HG03039 (cell line): ENCODE data around the gene CATSPER3.

Source experiments
- ATAC-seq: cut with Tn5 transposase; IDR thresholded peaks from one replicate; pipeline ENCODE4 v1.9.1; 2021; ENCODE audit warnings: mild to moderate bottlenecking, moderate library complexity; ENCODE audit not compliant: unreplicated experiment

Gene CATSPER3

DNA sequence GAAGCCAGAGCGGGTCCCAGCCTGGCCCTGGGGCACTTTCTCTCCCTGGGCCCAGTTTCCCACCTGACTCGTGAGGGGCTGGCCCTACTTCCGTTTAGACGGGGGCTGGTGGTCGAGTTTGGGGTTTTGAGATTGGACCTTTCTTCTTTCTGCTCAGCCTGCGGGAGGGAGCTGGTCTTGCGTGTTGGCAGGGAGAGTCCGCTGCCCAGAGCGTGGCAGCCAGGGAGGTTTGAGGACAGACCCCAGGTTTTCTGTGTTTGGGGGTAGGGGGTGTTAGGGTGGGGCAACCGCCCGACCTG is 72.3 kb downstream of the CATSPER3 start:
- ATAC-seq, result no peak

DNA sequence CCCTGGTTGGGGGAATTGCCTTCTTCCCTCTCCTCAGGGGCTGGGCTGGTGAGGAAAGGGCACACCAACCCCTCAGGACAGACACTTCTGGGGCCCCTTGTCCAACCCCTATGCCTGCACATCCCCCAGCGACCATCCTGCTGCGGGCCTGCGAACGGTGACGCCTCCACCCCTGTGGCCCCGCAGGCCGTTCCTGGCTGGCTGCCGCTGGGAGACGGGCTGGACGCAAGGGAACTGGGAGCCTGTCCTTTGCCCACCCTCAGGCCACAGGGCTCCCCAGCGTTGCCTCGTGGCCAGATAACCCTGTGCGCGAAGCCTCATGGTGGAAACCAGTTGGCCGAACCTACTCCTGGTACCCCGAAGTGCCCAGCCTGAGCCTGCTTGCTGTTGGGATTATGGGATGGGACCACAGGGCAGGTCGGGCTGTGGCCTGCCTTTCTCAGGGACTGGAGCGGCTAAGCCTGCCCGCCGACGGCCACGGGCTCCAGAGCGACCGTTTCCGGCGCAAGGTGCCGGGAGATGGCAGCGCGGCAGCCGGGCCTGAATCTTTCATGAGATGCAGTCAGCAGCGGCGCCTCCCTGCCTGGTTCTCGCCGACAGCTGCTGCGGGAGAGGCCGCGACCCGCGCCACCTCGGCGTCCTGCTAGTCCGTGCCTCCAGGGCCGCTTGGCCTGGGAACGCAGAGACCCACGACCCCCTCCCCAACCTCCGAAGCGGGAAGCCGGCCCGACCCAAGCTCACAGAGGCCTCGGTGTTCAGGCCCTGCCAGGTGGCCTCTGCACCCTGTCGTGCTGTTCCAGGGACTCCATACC is 72.8 kb downstream of the CATSPER3 start:
- no peak for ATAC-seq

DNA sequence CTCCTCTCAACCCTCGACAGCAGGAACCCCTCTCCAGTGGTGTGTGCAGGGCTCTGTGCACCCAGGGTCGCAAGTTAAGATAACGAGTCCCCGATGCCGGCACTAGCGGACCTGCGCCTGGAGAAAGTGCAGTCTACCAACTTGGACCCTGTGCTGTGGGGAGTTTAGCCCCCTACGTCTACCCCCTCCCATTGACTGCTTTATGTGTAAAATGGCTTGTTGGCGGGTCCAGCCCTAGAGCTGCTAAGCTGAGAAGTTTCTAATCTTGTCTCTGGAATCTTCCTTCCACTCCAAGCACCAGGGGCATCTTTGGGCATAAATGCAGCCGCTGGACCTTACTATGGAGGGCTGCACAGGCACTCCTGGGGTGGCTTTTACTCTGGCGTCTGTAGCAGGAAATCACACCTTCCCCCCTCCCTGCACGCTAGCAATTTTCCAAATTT is 73.5 kb downstream of the CATSPER3 start:
- no peak for ATAC-seq

DNA sequence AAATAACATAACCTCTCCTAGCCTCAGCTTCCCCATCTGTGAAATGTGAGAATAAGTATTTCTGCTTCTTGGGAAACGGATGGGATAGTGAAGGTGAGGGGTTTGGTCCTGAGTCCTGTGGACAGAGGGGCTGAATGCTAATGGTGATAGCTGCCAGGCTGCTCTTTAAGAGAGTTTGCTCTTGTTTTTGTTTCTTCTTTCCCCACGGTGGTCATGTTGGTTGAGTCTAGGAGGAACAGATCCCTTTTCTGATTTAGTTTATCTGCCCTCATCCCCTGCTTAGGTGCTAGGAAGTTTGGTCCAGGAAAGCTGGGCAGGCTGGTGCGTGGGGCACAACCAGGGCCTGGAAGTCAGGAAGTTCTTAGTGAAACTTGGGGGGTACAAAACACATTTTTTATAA is 74.0 kb downstream of the CATSPER3 start:
- no peak for ATAC-seq

DNA sequence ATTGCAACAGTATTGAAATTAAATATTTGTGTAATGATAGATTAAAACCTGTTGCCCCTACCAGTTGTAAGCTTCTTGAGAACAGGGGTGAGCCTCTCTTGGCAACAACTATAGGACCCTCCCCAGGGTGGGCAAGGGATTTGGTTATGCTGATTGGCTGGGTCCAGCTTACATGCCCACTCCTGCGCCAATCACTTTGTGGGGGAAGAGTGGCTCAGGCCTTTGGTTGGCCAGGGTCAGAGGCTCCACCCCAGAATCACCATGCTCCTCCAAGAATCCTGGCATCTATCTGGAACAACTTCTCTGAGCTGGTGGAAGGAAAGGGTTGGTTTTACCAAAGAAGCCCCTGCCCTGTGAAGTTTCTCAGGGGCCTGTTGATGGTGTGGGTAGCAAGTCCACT is 74.9 kb downstream of the CATSPER3 start:
- no peak for ATAC-seq

DNA sequence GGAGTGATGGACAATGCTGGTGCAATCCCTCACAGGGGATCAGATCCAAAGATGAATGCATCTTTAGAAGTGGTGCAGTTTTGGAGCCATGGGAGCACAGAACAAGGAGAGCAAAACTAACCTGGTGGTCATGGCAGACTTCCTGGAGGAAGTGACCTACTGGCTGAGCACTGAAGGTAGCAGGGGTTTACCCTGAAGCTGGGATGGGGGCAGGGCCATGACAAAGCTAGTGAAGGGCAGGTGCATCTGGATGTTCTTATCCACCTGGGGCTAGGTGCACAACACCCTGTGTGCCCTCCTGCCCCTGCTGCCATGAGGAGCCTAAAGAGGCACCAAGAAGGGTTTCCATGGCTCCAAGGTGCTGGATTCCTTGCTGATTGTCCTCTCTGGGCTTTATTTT is 77.8 kb downstream of the CATSPER3 start:
- no peak for ATAC-seq

DNA sequence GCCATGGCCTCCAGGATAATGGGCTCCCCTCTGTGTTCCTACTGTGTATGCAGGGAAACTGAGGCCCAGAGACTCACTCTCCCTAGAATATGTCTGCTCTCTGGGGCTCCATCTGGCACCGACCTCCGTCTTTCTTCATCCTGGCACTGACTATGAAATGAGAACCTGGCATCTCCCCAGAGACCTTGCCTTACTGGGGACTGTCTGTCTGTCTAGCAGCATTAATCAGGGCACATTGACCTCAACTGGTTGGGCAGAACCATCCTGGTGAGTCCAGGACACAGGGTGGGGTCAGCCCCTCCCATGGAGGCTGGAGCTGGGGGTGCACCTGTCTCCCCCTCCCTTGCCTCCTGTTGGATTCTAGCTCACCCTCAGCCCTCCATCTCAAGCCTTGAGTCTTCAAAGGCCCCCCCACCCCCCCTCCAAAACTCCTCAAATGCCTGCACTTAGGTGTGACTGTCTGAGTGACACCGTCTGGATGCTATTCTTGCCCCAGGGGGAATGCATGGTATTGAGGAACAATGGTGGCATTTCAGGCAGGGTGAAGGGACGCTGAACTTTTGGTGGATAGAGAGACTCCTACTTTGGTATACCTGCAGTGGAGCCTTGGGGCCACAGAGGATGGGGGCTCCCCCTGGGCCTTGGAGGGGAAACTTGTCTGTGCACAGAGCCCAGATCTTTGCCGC is 79.1 kb downstream of the CATSPER3 start:
- ATAC-seq, result no peak

DNA sequence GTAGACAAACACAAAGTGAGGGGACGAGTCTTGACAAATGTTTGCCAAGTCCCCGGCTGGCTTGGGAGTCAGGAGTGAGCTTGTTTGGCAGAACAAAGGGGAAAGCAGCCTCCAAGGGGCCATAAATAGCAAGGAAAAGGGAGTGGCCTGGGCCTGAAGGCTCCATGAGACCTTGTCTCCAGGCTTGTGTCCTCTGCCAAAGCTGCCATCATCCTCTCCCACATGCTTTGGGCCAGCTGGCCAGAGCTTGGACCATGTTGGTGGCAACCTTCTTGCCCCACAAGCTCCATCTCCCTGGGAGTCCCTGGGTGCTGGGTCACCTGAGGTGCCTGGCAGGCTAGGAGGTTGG is 79.6 kb downstream of the CATSPER3 start:
- no peak for ATAC-seq

DNA sequence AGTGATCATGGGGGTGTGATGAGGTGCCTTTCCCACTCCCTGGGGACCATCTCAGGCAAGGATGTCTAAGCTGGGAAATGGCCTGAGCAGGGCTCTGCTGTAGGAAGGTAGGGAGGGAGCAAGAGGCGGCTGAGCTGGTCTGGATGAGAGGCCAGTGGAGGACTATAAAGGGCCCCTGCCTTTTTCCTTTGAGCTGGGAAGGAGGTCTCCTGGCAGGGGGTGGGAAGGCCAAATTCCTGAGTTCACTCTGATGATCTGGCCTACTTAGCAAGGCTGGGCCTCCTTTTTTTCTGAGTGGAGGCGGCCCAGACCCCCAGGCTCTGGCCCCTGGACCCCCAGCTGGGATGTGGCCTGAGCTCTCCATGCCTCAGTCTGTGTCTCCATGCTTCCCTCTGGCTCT is 80.6 kb downstream of the CATSPER3 start:
- no peak for ATAC-seq

DNA sequence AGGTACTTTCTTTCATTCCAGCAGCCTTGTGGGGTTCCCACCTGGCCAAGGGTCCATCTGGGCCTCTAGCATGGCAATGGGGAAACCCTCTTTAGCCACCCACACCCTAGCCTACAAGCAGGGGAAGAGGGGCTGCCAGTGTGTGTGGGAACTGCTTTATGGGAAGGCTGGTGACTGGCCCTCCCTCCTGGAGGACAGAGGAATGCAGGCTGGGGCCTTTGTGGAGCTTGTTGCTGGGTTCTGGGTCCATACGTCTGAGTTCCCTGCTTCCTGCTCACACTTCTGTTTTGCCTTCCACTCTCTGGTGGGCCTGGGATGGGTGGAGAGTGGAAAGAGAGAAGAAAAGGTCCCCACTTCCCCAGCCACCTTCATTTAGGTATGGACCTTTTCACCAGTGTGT is 81.2 kb downstream of the CATSPER3 start:
- ATAC-seq, result no peak

DNA sequence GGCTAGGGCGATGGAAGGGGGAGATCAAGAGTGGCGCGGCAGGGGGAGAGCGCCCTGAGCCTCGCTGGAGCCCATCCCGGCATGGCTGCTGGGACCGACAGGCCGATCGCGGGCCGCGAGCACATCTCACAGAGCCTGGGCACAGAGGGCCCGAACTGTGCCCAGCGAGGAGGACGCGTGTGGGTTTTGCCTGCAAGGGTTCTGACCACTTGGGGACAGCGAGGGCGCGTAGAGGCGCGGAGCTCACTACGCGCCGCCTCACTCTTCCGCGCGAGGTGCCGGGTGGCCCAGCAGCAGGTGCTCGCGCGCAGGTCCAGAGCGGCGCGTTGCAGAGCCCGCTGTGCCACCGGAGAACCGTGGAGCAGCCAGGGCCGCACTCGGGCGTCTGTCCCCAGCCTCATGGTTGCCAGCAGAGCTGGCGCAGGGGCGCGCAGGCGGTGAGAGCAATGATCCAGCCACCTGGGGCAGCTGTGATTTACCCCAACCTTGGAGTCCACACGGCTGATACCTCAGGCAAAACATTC is 82.6 kb downstream of the CATSPER3 start:
- no peak for ATAC-seq

DNA sequence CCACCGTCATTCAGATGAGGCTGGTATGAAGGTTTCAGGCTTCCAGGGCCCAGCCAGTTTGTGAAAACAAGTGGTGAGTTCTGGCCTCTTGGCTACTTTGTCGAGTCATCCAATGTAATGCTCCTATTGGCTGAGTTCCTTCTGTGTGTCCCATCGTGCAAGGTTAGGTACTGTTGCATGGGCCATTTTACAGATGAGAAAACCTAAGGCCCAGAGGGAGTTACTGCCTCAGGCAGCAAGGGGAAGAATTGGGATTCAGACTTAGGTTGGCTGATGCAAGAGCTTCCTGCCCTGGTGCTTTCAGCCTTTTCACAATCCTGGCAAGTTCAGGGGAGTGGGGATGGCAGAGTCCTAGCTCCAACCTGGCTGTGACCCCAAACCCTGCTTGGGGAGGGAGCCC is 83.7 kb downstream of the CATSPER3 start:
- ATAC-seq, result no peak

DNA sequence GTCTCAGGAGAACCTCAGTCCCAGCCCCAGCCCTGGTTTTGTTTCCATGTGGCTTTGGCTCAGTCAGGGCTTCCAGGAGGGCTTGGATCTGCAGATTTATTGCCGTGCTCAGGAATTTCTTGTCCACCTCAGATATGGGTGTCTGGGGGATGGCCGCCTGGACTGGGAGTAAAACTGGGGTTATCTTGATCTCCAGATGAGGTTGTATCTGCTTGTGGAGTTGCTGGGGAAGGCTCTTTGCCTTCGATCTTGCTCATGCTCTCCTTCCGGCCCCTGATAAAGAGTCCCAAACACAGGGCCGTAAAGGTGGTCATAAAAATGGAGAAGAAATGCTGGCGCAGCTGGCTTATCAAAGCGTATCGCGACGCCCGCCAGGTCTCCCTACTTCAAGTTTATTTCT is 84.2 kb downstream of the CATSPER3 start:
- ATAC-seq, result no peak

DNA sequence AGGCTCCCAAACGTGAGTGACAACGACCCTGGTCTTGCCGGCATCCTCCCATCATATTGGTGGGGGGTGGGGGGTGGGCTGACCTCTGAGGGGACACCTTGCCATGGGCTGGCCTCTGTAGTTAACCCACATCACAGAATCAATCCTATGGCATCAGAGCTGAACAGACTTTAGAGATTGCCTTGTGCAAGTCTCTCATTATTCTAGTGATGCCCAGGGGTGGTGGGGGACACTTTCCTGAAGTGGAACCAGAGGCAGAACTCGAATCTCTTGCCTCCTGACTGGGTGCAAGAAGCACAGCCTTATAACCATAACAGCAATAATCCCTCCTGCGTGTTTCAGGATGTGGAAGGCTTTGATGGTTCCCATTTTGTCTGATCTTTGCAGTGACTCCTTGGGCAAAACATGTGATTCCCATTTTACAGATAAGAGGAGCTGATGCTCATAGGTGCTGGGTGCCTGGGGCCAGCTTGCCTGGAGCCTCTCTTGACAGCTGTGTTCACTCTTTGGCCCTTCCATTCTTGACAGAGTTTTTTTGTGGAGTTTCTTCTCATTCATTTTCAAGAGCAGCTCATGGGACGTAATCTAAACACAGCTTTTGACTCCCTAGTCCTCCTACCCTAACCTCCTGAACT is 84.9 kb downstream of the CATSPER3 start:
- ATAC-seq, result no peak

DNA sequence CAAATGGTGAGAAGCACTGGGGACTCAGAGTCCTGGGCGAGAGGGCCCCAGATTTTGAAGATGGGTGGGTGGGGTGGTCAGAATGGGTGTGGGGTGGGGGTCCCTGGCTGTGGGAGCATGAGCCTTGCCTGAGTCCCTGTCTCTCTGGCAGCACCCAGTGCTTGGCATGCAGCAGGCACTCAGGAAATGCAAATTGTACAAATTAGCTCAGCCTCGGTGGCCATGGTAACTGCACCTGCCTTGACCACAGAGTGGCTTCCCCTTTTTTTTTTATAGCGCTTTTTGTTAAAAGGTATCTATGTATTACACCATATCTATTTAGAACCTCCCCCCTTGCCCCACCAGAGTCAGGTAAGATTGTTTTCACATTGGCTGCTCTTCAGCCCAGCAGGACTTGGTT is 85.6 kb downstream of the CATSPER3 start:
- no peak for ATAC-seq

DNA sequence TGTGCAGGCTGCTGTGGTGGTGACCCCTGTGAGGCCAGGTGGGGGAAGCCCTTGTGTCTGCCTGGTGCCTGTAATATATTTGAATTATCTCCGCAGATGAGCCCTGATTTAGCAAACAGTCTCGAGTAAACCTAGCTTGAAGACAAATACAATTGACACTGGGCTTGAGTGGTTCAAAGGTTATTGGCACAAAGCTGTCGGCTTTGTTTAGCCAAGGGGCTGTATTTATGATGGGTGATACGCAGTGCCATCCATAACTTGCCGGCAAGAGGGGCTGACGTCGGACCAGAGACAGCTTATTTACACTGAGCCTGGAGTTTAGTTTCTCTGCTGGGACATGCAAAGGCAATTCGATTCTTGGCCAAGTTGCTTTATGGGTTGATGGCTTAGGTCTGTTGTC is 86.3 kb downstream of the CATSPER3 start:
- ATAC-seq, result no peak

DNA sequence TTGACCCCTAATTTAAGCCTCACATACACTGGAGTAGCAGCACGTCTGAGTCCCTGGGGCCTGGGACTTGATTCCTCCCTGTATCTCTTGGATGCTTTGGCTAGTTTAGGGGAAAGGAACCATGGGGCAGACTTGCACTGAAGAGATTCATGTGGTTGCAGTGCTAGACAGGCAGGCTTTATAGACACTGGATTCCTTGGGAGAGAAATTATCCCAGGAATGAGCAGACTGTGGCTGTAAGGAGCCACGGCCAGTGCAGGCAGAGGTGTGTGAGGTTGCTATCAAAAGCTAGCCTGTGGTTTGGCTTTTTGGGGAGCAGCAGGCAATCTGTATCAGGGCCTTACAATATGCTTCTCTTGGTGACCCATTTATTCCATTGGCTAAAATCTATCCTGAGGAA is 86.8 kb downstream of the CATSPER3 start:
- ATAC-seq, result no peak

DNA sequence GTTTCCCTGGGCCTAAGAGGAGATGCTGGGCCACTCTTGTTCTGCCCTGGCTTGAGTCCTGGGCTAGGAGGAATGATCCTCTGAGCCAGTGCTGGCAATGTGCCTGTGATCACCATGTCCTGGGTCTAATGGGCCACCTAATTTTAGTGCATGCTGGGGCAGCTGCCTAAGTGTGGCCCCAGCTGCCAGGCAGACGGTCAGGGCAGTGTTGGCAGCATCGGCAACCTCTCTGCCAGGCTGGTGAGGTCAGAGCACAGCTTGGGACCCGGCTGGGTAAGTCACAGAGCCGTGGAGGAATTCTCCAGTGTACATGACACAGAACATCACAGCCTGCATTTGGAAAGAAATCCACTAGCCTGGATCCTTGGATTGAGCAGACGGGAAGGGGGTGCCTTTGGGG is 87.7 kb downstream of the CATSPER3 start:
- no peak for ATAC-seq

DNA sequence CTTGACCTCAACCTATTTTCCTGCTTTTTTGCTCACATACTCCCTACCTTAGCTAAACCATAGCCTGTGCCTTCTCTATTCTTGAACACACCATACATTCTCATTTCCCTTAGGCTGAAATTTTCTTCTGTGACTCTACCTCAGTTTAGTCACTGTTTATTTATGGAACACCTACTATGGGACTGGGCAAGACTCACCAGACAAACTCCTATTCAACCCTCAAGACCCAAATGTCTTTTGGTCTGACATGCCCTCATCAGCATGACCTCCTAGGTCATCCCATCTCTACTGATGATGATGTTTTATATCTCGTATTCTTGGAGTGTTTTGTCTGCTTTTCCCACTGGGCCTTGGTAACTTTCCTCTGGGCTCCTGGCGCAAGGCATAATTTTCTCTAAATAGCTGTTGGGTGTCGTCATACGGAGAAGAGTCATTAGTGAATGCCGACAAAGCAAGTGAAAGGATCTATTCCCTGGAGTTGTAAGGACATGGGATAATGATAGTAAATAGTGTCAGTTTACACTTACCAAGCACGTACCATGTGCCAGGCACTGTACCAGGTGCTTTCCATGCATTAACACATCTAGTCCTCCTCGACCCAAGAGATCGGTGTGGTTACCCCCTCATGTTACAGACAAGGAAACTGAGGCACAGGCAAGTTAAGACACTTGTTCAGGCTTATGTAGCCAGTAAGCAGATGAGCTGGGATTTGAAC is 88.8 kb downstream of the CATSPER3 start:
- no peak for ATAC-seq

DNA sequence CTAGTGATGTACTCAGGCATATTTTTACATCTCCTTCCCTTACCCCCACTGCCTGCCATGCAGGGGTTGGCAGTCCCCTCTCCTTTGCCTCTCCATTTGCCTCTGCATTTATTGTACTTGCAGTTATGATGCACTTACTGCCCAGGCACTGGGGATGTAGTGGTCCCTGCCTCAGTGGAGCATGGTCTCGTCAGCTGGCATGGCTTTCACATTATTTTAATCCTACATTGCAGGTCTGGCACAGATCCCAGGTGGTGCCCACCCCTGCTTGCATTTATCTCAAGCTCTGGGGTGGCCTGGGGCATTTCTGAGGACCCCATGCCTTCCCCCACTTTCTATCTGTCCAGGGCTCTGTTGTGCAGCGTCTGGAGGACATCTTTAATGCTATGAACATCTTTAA is 89.5 kb downstream of the CATSPER3 start:
- ATAC-seq, result no peak

DNA sequence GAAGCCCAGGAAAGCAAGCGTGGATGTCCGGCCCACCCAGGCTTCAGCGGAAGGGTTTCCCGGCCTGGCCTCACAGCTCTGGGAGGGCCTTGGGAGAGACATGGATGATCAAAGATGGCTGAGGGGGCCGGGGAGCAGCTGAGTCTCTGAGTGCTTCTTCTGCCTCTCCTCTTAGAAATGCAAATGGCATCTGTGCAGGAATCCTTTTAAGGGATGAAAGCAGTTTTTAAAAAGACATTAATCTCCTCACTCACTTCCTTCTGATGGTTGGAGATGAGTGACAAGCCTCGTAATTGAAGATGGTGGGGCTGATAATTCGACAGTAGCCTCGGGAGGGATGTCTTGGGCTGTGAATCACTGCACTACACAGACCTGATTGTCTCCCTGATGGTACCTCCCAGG is 90.6 kb downstream of the CATSPER3 start:
- ATAC-seq, result no peak
